Activated CD4-positive, alpha-beta T cell treated with anti-CD3 and anti-CD28 coated beads, Interleukin-2, amount 10 ng/mL, durations not matched to agents 7 days and 5 days (primary cell): ENCODE measurements around the gene PIH1D2. TPM values are rescaled to one million over a fixed set of nuclear protein-coding genes. Genes with fewer than 3 reads are reported as not detected.

ENCODE experiments used
- CTCF ChIA-PET: fragments of 350-600 bp; sonication (Branson Sonifier 250); formaldehyde crosslinking; loops from one replicate; lab custom pipeline; 2021; ENCODE audit warnings: antibody characterized with exemption; lab: Charles Lee
- POLR2A ChIA-PET: fragments of 350-600 bp; sonication (Branson Sonifier 250); formaldehyde crosslinking; loops from one replicate; lab custom pipeline; 2021; ENCODE audit warnings: antibody characterized with exemption; lab: Charles Lee
- DNase-seq: peaks from one replicate; pipeline ENCODE4 v3.0.0-alpha.2; 2020
- H3K27ac Mint-ChIP-seq: one replicate; pipeline ENCODE4 v1.8.0; 2021; ENCODE audit warnings: mild to moderate bottlenecking, moderate library complexity, mixed read lengths
- H3K27me3 Mint-ChIP-seq: one replicate; pipeline ENCODE4 v1.8.0; 2021; ENCODE audit warnings: mixed read lengths
- H3K36me3 Mint-ChIP-seq: one replicate; pipeline ENCODE4 v1.8.0; 2021; ENCODE audit warnings: low read depth, mixed read lengths
- H3K4me1 Mint-ChIP-seq: one replicate; pipeline ENCODE4 v1.8.0; 2021; ENCODE audit warnings: mixed read lengths
- H3K4me3 Mint-ChIP-seq: one replicate; pipeline ENCODE4 v1.8.0; 2021; ENCODE audit warnings: mild to moderate bottlenecking, moderate library complexity, mixed read lengths
- H3K9me3 Mint-ChIP-seq: one replicate; pipeline ENCODE4 v1.8.0; 2021; ENCODE audit warnings: mixed read lengths
- total RNA-seq, 2 experiments: library from RNA; stranded (reverse); gene quantifications; one replicate each; pipeline ENCODE4 v1.2.3, GENCODE V29; 2021

PIH1D2 gene
- total RNA-seq, 2 experiments from 2014 or later: 0.27 TPM; not detected in 1

DNA sequence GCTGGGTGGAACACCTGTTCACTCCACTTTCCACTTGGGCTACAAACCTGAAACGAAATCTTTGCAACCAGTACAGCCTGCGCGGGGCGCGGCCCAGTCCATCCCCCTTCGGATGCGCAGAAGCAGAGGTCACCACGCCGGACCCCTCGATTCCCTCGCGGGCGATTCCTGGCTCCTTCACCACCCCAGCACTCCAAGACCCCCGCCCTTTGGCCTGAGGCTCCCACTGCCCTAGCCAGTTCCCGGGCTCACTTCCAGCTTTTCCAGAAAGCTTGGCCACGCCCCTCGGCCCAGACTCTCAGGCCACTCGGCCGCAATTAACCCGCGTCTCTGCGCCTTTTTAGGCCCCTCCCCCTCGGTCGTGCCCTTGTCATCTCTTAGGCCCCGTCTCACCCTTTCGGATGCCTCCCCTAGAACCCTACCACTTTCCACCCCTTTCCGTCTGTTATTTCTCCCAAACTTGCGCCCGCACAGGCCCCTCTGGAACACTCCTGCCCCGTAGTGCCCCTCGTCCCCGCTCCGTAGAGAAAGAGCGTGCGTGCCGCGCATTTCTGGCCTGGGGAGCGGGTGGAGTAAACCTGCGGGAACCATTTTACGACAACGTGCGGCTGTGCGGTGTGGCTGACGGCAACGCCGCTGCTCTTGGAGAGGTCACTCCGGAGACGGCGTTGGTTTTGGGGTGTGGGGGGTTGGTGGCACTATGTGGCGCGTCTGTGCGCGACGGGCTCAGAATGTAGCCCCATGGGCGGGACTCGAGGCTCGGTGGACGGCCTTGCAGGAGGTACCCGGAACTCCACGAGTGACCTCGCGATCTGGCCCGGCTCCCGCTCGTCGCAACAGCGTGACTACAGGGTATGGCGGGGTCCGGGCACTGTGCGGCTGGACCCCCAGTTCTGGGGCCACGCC, 48.8 kb downstream of the PIH1D2 start, which contains the start of gene DLAT:
TSS of gene DLAT (plus strand) at position 636 of the 906 bp plus-strand sequence. CDS start at position 701, 65 bp downstream.
- Mint-ChIP-seq H3K27me3 (no peaks in the 10 kb centered on the region), H3K4me3 (peak within 1 kb of the TSS; percentile 100), H3K4me1 (peaks cover 25% of the 10 kb centered on the region), H3K27ac (peak within 1 kb of the TSS; percentile 99), H3K9me3 (no peaks in the 10 kb centered on the region), H3K36me3 (peaks cover 30% of the 10 kb centered on the region)
- ChIA-PET CTCF (interaction anchor here (1.8 kb wide), 1 partner anchor 14 kb away, joined by 4 read pairs; no protein-coding TSS in a partner anchor), POLR2A (no interaction called here)
- DNase-seq: peak; percentile 89

DNA sequence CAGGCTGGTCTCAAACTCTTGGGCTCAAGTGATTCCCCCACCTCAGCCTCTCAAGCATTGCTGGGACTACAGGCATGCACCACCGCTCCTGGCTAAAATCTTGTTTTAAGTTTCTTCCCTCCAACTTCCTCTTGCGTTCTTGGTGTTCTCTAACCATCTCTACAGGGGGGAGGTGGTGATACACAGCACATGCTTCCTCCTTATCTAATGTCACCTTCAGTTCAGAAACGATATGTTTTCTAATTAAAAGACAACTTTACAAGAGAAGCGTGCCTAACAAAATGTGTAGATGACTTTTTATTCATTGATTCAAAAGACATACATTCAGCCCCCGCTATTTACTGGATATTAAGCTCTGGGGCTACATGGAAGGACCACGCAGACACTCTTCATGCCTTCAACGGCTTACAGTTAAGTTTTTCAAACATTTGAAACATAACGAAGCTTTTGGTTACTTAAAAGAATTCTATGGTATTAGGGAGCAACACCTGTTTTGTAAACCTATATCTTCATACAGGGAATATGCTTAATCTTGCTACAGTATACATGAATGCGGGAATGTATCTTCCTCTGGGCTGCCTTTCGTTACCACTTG, 49.5 kb downstream of the PIH1D2 start:
- H3K4me3 Mint-ChIP-seq: peak overlapping the region; percentile 100
- peaks cover 22% of the 10 kb centered on the region for H3K36me3 Mint-ChIP-seq
- H3K27ac Mint-ChIP-seq: peak overlapping the region; percentile 99
- H3K4me1 Mint-ChIP-seq: peaks cover 23% of the 10 kb centered on the region
- peak; percentile 12 for DNase-seq
- ChIA-PET CTCF (interaction anchor here (0.6 to 1.8 kb wide), 2 partner anchors 15 to 159 kb away, joined by 4 to 6 read pairs; no protein-coding TSS in a partner anchor), POLR2A (no interaction called here)
- no peaks in the 10 kb centered on the region for H3K9me3 Mint-ChIP-seq
- H3K27me3 Mint-ChIP-seq: no peaks in the 10 kb centered on the region

DNA sequence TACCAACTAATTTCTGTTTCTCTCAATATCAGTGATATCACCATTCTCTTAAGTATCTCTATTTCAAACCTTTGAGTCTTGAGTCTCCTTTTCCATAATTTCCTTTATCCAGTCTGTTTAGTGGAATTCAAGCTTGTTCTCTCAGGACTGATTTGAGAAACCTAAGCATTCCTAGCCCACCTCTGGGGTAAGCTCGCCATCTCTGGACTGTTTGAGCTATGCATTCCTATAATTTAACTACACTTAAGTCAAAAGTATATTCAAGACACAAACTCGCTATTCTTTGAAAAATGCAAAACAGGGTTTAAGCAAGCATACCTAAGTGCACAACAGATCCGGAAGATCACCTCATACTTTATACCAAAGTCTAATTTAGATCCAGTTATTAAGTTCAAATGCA, 50.7 kb downstream of the PIH1D2 start:
- CTCF ChIA-PET: interaction anchor here (1.0 kb wide), 1 partner anchor 97 kb away, joined by 3 read pairs; no protein-coding TSS in a partner anchor
- Mint-ChIP-seq H3K4me3 (no peak overlapping the region), H3K9me3 (no peaks in the 10 kb centered on the region), H3K36me3 (peaks cover 13% of the 10 kb centered on the region), H3K27me3 (no peaks in the 10 kb centered on the region), H3K27ac (no peak overlapping the region), H3K4me1 (peaks cover 19% of the 10 kb centered on the region)
- POLR2A ChIA-PET: interaction anchor here (0.6 kb wide), 1 partner anchor 177 kb away, joined by 3 read pairs; no protein-coding TSS in a partner anchor
- no peak for DNase-seq

DNA sequence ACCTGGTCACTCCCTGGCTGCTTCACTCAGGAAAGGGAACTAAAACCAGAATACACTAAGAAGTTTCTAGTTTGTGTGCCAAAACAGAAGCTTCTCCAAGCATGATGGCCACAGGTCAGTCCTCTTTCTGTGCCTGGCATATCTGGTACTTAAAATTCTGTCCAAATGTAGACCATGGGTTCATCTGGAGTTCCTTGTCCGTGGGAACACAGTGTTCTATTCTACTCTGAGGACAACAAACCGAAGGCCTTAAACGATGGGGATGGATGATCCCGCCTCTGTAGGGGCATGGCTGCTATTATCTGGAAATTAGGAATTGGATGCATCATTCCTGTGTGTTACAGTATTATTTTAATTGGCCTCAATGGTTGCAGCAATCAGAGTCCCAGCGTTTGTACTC, 54.8 kb downstream of the PIH1D2 start:
- CTCF ChIA-PET: interaction anchor here (0.5 to 1.5 kb wide), 2 partner anchors 25 to 452 kb away, joined by 3 to 5 read pairs; no protein-coding TSS in a partner anchor
- POLR2A ChIA-PET: no interaction called here
- DNase-seq: no peak
- Mint-ChIP-seq H3K4me3 (no peak overlapping the region), H3K27me3 (no peaks in the 10 kb centered on the region), H3K36me3 (peaks cover 3% of the 10 kb centered on the region), H3K4me1 (peaks cover 9% of the 10 kb centered on the region), H3K9me3 (no peaks in the 10 kb centered on the region), H3K27ac (no peak overlapping the region)

Other genes with a start within 250 kb of the PIH1D2 start
- 10 to 100 TPM; 22.9 to 31.7 TPM for gene ALG9, start 202.4 kb downstream of the PIH1D2 start, total RNA-seq
- 1 to 10 TPM; 4.2 to 5.1 TPM for gene FDXACB1, start 194.9 kb downstream of the PIH1D2 start, total RNA-seq
- gene CFAP68, start 194.5 kb downstream of the PIH1D2 start, total RNA-seq: 10 to 100 TPM; 18.3 to 26.5 TPM
- not detected for gene CRYAB, start 162.2 kb downstream of the PIH1D2 start, total RNA-seq
- not detected for gene HSPB2, start 161.3 kb downstream of the PIH1D2 start, total RNA-seq
- gene C11orf52, start 155.1 kb downstream of the PIH1D2 start, total RNA-seq: under 1 TPM in 1 of 2 experiments, not detected in 1; 0.27 TPM
- gene DIXDC1, start 136.7 kb downstream of the PIH1D2 start, total RNA-seq: 1 to 10 TPM; 3.1 to 4.1 TPM
- 10 to 100 TPM; 27.7 to 31.6 TPM for gene DLAT, start 48.6 kb downstream of the PIH1D2 start, total RNA-seq
- gene NKAPD1, start 282 bp upstream of the PIH1D2 start, total RNA-seq: 10 to 100 TPM; 25.3 to 25.6 TPM
- gene TIMM8B, start 12.7 kb upstream of the PIH1D2 start, total RNA-seq: 10 to 100 TPM; 46.4 to 51.4 TPM
- 10 to 100 TPM; 87.6 to 97.1 TPM for gene SDHD, start 12.9 kb upstream of the PIH1D2 start, total RNA-seq
- gene IL18, start 90.1 kb upstream of the PIH1D2 start, total RNA-seq: under 1 TPM in 1 of 2 experiments, not detected in 1; 0.17 TPM
- under 1 TPM; 0.20 to 0.35 TPM for gene TEX12, start 93.4 kb upstream of the PIH1D2 start, total RNA-seq
- gene BCO2, start 101.5 kb upstream of the PIH1D2 start, total RNA-seq: 1 to 10 TPM; 1.2 to 2.4 TPM
- gene PTS, start 152.4 kb upstream of the PIH1D2 start, total RNA-seq: 10 to 100 TPM; 18.6 to 19.8 TPM
- not detected for gene PLET1, start 186.8 kb upstream of the PIH1D2 start, total RNA-seq